Astrocyte (in vitro differentiated cells and primary cell): ENCODE results near the gene C1orf159.

Source experiments
- EZH2 ChIP-seq: IDR thresholded peaks from 2 replicates; pipeline ENCODE4 v1.6.1; 2012; ENCODE audit warnings: mild to moderate bottlenecking, low read length, inconsistent platforms; ENCODE audit not compliant: insufficient read depth
- TF ChIP-seq, protein P1 (sequence below): IDR thresholded peaks from 2 replicates; pipeline ENCODE4 v1.5.1; 2011; ENCODE audit warnings: low read depth, mild to moderate bottlenecking, inconsistent platforms, low read length, moderate library complexity; ENCODE audit not compliant: insufficient read depth

DNA sequence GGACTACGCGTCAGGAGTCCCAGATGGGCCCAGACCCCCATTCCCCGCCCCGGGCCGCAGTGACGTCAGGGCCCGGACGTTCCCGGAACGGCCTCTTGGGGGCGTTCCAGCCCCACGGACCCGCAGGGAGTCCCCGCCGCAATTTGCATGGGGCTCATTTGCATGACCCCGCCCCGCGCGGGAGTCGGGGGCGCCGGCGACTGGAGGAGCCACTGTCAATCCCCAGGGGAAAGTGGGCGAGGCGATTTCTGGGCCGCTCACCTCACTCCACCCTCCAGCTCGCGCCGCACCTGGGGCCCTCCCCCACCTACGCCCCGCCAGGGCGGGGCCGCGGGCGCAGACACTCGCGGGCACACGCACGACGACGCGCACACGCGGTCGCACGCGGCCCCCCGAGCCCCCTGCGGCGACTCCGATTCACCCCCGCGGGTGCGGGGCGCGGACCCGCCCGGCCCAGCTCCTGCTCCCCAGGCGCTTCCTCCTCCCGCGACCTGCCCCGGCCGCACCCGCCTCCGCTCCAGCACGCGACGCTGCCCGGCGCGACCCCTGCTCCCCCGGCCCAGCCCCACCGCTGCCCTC lies 82.8 kb downstream of the C1orf159 start:
- TF ChIP-seq, protein P1, sequence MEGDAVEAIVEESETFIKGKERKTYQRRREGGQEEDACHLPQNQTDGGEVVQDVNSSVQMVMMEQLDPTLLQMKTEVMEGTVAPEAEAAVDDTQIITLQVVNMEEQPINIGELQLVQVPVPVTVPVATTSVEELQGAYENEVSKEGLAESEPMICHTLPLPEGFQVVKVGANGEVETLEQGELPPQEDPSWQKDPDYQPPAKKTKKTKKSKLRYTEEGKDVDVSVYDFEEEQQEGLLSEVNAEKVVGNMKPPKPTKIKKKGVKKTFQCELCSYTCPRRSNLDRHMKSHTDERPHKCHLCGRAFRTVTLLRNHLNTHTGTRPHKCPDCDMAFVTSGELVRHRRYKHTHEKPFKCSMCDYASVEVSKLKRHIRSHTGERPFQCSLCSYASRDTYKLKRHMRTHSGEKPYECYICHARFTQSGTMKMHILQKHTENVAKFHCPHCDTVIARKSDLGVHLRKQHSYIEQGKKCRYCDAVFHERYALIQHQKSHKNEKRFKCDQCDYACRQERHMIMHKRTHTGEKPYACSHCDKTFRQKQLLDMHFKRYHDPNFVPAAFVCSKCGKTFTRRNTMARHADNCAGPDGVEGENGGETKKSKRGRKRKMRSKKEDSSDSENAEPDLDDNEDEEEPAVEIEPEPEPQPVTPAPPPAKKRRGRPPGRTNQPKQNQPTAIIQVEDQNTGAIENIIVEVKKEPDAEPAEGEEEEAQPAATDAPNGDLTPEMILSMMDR = peak; percentile 42
- TF ChIP-seq EZH2 = peak; percentile 53
